HG03565 (cell line): Measurements from ENCODE around the gene CEBPZOS.

Experiments used
- ATAC-seq: cut with Tn5 transposase; IDR thresholded peaks from one replicate; pipeline ENCODE4 v1.9.1; 2021; ENCODE audit warnings: mild to moderate bottlenecking, moderate library complexity; ENCODE audit not compliant: unreplicated experiment

CEBPZOS gene

GRCh38 chr2:37231241-37232130 lies 35.2 kb downstream of the CEBPZOS start, which contains the start of the genes CEBPZ and NDUFAF7:
Gene CEBPZ (minus strand): TSS chr2:37231596. CDS start chr2:37231567, 29 bp downstream.
Gene NDUFAF7 (plus strand): TSS chr2:37231658. CDS start chr2:37231706, 48 bp downstream.
- ATAC-seq = peak; percentile 80

GRCh38 chr2:37232131-37232933 lies 36.0 kb downstream of the CEBPZOS start:
- no peak for ATAC-seq

DNA sequence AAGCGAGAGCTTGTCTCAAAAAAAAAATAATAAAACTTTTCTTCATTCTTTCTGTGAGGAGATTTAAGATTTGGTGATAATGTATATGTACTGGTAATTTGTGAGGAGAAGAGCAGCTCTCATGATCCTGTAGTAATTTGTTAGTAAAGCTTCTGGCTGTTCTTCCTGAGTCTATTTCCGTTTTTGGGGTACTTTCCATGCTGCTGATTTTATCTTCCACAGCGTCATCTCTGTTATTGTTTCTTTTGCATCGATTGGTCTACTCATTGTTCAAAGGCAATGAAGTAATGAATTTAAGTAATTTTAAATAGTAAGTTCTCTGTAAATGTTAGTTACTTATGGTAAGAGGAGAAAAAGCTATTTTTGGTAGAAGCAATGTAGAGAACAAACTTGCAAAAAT lies 47.1 kb downstream of the CEBPZOS start:
- ATAC-seq = no peak

GRCh38 chr2:37244017-37244416 lies 47.7 kb downstream of the CEBPZOS start:
- ATAC-seq = peak; percentile 81

DNA sequence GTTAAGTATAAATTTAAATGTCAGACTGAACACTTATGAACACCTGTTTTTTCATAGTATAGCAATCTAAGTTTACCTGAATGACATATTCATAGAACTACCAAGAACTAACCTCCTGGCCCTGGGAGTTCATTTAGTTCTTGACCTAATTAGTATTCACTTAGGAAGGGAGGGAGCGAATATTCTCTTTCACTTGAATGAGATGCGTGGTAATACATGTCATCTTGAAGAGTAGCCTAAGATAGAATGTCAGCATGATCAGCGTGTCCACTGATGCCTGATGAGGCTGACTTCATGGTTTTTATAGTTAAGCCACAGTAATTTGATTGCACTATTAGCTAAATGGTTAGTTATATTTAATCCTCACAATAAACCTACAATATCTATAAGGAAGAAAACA lies 48.5 kb downstream of the CEBPZOS start:
- ATAC-seq = no peak

DNA sequence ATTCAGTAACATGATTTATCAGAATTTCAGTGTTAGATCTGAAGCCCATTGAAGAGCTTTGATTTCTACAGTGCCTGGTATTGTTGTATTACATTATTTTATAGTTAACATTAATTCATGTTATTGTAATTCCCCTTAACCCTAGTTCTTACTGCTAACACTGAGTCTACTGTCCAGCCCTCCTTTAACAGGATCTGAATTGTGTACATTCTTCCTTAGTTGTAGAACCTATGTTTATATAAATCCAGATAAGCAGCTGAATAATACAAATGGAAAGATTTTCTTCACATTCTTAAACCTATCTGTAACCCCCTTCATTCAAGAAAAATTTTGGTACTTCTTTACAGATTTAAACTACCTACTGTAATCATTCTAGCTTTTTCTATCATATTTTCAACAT lies 49.9 kb downstream of the CEBPZOS start:
- ATAC-seq = no peak

DNA sequence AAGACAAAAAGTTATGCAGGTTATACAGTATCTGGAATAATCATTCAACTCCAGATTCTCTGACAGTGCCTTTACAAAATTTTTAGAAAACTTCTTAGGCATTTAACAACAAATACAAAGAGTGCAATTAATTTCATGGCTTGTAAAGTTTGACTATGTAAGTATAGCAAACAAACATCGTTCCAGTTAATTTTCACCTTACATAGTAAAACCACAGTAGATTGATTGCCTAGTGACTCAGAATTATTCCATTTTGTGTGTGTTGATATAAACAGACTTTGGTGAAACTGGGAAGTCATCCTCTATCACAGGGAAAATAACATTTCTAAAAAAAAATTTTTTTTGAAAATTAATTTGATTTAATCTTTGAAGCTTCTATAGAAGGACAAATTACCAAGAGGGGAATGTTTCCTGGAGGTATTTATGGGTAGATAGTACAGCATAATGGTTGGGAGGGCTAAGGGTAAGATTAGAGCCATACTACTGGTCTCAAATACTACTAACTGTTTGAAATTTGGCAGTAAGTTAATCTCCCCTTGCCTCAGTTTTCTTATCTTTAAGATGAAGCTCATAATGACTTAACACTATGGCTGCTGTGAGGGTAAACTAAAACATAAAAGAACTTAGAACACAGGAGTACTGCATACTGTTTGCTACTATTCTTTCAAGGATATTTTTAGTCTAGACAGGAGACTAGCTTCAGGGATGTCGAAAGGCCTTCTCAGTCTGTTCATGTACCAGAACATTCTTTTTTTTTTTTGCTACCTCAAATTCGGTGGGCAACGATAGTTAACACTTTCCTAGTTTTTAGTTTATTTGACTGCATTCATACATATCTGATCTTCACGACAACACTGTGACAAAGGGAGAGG lies 54.8 kb downstream of the CEBPZOS start:
- ATAC-seq = no peak
